ENCODE results near the gene PDCL3.

GRCh38 chr2:100589527-100589926, 26.7 kb downstream of the PDCL3 start:
- TF ChIP-seq EZH2 (IDR thresholded peaks at IDR 0.05; ENCODE audit: borderline replicate concordance, insufficient read depth, low read length, poor library complexity, severe bottlenecking) = no peak
- no peak for TF ChIP-seq CTCF (IDR thresholded peaks at IDR 0.05; ENCODE audit: poor library complexity, severe bottlenecking)
- TF ChIP-seq, protein P1, sequence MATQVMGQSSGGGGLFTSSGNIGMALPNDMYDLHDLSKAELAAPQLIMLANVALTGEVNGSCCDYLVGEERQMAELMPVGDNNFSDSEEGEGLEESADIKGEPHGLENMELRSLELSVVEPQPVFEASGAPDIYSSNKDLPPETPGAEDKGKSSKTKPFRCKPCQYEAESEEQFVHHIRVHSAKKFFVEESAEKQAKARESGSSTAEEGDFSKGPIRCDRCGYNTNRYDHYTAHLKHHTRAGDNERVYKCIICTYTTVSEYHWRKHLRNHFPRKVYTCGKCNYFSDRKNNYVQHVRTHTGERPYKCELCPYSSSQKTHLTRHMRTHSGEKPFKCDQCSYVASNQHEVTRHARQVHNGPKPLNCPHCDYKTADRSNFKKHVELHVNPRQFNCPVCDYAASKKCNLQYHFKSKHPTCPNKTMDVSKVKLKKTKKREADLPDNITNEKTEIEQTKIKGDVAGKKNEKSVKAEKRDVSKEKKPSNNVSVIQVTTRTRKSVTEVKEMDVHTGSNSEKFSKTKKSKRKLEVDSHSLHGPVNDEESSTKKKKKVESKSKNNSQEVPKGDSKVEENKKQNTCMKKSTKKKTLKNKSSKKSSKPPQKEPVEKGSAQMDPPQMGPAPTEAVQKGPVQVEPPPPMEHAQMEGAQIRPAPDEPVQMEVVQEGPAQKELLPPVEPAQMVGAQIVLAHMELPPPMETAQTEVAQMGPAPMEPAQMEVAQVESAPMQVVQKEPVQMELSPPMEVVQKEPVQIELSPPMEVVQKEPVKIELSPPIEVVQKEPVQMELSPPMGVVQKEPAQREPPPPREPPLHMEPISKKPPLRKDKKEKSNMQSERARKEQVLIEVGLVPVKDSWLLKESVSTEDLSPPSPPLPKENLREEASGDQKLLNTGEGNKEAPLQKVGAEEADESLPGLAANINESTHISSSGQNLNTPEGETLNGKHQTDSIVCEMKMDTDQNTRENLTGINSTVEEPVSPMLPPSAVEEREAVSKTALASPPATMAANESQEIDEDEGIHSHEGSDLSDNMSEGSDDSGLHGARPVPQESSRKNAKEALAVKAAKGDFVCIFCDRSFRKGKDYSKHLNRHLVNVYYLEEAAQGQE (IDR thresholded peaks at IDR 0.05; ENCODE audit: borderline replicate concordance) = no peak
- TF ChIP-seq SMC3 (conservative IDR thresholded peaks at IDR 0.05; ENCODE audit: poor library complexity) = no peak
- TF ChIP-seq TAF1 (IDR thresholded peaks at IDR 0.05; ENCODE audit: low read depth) = no peak
- TF ChIP-seq MXI1 (conservative IDR thresholded peaks at IDR 0.05; ENCODE audit: poor library complexity, severe bottlenecking) = no peak
